GM23338 (cell line): ENCODE results near the gene NEURL1. TPM values are rescaled to one million over a fixed set of nuclear protein-coding genes. Genes with fewer than 3 reads are reported as not detected.
A peak's percentile ranks its signal among the peaks of the same experiment; 100 is the strongest.

Experiments
- ATAC-seq: fragments of 200-7000 bp; cut with Tn5 transposase; 3 replicates; pipeline ENCODE4 v1.9.1; 2020
- DNase-seq: peaks from one replicate; pipeline ENCODE4 v3.0.0-alpha.2; 2015; ENCODE audit warnings: low spot score
- H2AFZ ChIP-seq: fragments of 200-600 bp; sonication (generic); 2 replicates; pipeline ENCODE4 v1.8.0; 2016; ENCODE audit warnings: antibody characterized with exemption, mild to moderate bottlenecking, moderate library complexity
- H3F3A ChIP-seq: fragments of 200-600 bp; sonication (generic); replicated peaks from 2 replicates; pipeline ENCODE4 v1.8.0; 2017; ENCODE audit warnings: antibody characterized with exemption, mixed run types, low read depth
- H3K27ac ChIP-seq: fragments of 200-600 bp; sonication (generic); 2 replicates; pipeline ENCODE4 v1.6.1; 2016; ENCODE audit warnings: low read depth
- H3K27me3 ChIP-seq: fragments of 200-600 bp; sonication (generic); 2 replicates; pipeline ENCODE4 v1.8.0; 2016; ENCODE audit warnings: mild to moderate bottlenecking, mixed run types, moderate library complexity; ENCODE audit not compliant: insufficient read depth
- H3K36me3 ChIP-seq: fragments of 200-600 bp; sonication (generic); 2 replicates; pipeline ENCODE4 v1.8.0; 2016; ENCODE audit warnings: mild to moderate bottlenecking; ENCODE audit not compliant: insufficient read depth
- H3K4me1 ChIP-seq: fragments of 200-600 bp; sonication (generic); 2 replicates; pipeline ENCODE4 v1.8.0; 2016; ENCODE audit warnings: mild to moderate bottlenecking, moderate library complexity; ENCODE audit not compliant: insufficient read depth
- H3K4me2 ChIP-seq: fragments of 200-600 bp; sonication (generic); 2 replicates; pipeline ENCODE4 v1.7.1; 2017; ENCODE audit warnings: mixed run types
- H3K4me3 ChIP-seq: fragments of 200-600 bp; sonication (generic); 2 replicates; pipeline ENCODE4 v1.6.1; 2016; ENCODE audit warnings: mixed run types
- H3K79me2 ChIP-seq: fragments of 200-600 bp; sonication (generic); replicated peaks from 2 replicates; pipeline ENCODE4 v1.8.0; 2017; ENCODE audit warnings: mild to moderate bottlenecking; ENCODE audit not compliant: insufficient read depth
- H3K9me2 ChIP-seq: fragments of 200-600 bp; sonication (generic); 2 replicates; pipeline ENCODE4 v1.8.0; 2017; ENCODE audit not compliant: insufficient read depth
- H4K20me1 ChIP-seq: fragments of 200-600 bp; sonication (generic); replicated peaks from 2 replicates; pipeline ENCODE4 v1.8.0; 2017; ENCODE audit warnings: mild to moderate bottlenecking; ENCODE audit not compliant: insufficient read depth
- H3K27ac Mint-ChIP-seq: 2 replicates; pipeline ENCODE4 v1.8.0; 2020; ENCODE audit warnings: inconsistent platforms, mild to moderate bottlenecking, moderate library complexity, mixed read lengths
- H3K27me3 Mint-ChIP-seq: 3 replicates; pipeline ENCODE4 v1.8.0; 2022; ENCODE audit warnings: low read depth, mild to moderate bottlenecking, moderate library complexity, mixed read lengths, inconsistent platforms; ENCODE audit not compliant: insufficient read depth, poor library complexity
- H3K36me3 Mint-ChIP-seq: 3 replicates; pipeline ENCODE4 v1.8.0; 2021; ENCODE audit warnings: low read depth, mild to moderate bottlenecking, inconsistent platforms, moderate library complexity, mixed read lengths
- H3K4me1 Mint-ChIP-seq: 3 replicates; pipeline ENCODE4 v1.8.0; 2020; ENCODE audit warnings: mild to moderate bottlenecking, inconsistent platforms, mixed read lengths
- H3K4me3 Mint-ChIP-seq: 3 replicates; pipeline ENCODE4 v1.8.0; 2021; ENCODE audit warnings: moderate library complexity, mild to moderate bottlenecking, inconsistent platforms, mixed read lengths
- H3K9me3 Mint-ChIP-seq: 3 replicates; pipeline ENCODE4 v1.8.0; 2020; ENCODE audit warnings: moderate library complexity, mild to moderate bottlenecking, inconsistent platforms, mixed read lengths
- CREB1 ChIP-seq: fragments of 250-450 bp; sonication (Bioruptor Pico); IDR thresholded peaks from 2 replicates; pipeline ENCODE4 v1.5.0; 2020; ENCODE audit warnings: low read depth, mild to moderate bottlenecking, moderate library complexity
- CTCF ChIP-seq, 2 experiments: fragments of 200-600 bp in 1 of 2; sonication (generic) in 1 of 2; conservative IDR thresholded peaks; 2 replicates each; pipeline versions ENCODE4 v1.5.1 to v1.6.1; 2016 to 2017; ENCODE audit warnings: antibody characterized with exemption in 2 of 2, low read depth in 2 of 2, mild to moderate bottlenecking in 2 of 2, moderate library complexity in 1 of 2
- EZH2phosphoT487 ChIP-seq: fragments of 200-600 bp; sonication (generic); IDR thresholded peaks from one replicate; pipeline ENCODE4 v1.8.1; 2018; ENCODE audit warnings: antibody characterized with exemption; ENCODE audit not compliant: unreplicated experiment
- POLR2AphosphoS5 ChIP-seq: IDR thresholded peaks from 2 replicates; pipeline ENCODE4 v1.6.1; 2016; ENCODE audit warnings: antibody characterized with exemption, low read depth
- REST ChIP-seq: IDR thresholded peaks from one replicate; pipeline ENCODE4 v1.6.1; 2018; ENCODE audit warnings: antibody characterized with exemption; ENCODE audit not compliant: unreplicated experiment
- polyA plus RNA-seq: library from polyadenylated mRNA; unstranded; fragments of >200 nt; fragmentation: Nextera tagmentation; extraction: Ambion mirVana; gene quantifications from 2 replicates; pipeline ENCODE4 v1.2.1, GENCODE V29; 2016
- total RNA-seq: library from RNA; depleted of rRNA; stranded (reverse); fragments of >200 nt; shearing (Covaris generic); gene quantifications from 2 replicates; pipeline ENCODE4 v1.2.3, GENCODE V29; 2014

NEURL1 gene
- total and polyA plus RNA-seq, 2 experiments from 2014 or later = 0.82 to 1.1 TPM

GRCh38 chr10:103597003-103597402 is 103.5 kb downstream of the NEURL1 start (continued):
- TF ChIP-seq REST = no peak
- TF ChIP-seq POLR2AphosphoS5 = no peak
- TF ChIP-seq CTCF (conservative IDR thresholded peaks at IDR 0.05; ENCODE audit: low read depth in 2 of 2) = no peak

GRCh38 chr10:103598654-103599115 is 105.2 kb downstream of the NEURL1 start:
- TF ChIP-seq CTCF (conservative IDR thresholded peaks at IDR 0.05; ENCODE audit: low read depth in 2 of 2) (peak; percentile 88 to 95), CREB1 (CRISPR knock-in tag) (0 out of 2 replicates have a peak, but pooled peaks have one; percentile 34), EZH2phosphoT487 (no peak)
- H3K4me1 Mint-ChIP-seq = peaks cover 13% of the 10 kb centered on the region; the same call in 2 of the 3 replicates
- Histone ChIP-seq H3K9me2 (no peaks in the 10 kb centered on the region), H3K27me3 (no peaks in the 10 kb centered on the region), H2AFZ (no peak overlapping the region), H3K36me3 (no peaks in the 10 kb centered on the region), H3K27ac (no peak overlapping the region), H3K4me3 (no peak overlapping the region), H3K4me2 (no peak overlapping the region), H3K79me2 (no peaks in the 10 kb centered on the region), H3K4me1 (peaks cover 4% of the 10 kb centered on the region; the same call in 1 of the 2 replicates), H4K20me1 (no peaks in the 10 kb centered on the region; the same call in 1 of the 2 replicates), H3F3A (no peaks in the 10 kb centered on the region)
- no peak overlapping the region for H3K27ac Mint-ChIP-seq
- no peaks in the 10 kb centered on the region; the same call in 2 of the 3 replicates for H3K36me3 Mint-ChIP-seq
- peak; percentile 90 for ATAC-seq
- H3K4me3 Mint-ChIP-seq = no peak overlapping the region
- peak; percentile 80 for DNase-seq
- no peaks in the 10 kb centered on the region for H3K9me3 Mint-ChIP-seq
- H3K27me3 Mint-ChIP-seq = peaks cover 7% of the 10 kb centered on the region
